CD14-positive monocyte (primary cell): ENCODE measurements around the gene COL6A1. TPM values are rescaled to one million over a fixed set of nuclear protein-coding genes. Genes with fewer than 3 reads are reported as not detected.

Experiments used
- DNase-seq, 3 donors: peaks; one replicate each; pipeline ENCODE4 v3.0.0-alpha.2; 2011 to 2022
- H2AFZ ChIP-seq: 2 replicates; pipeline ENCODE4 v1.6.0; 2012; ENCODE audit warnings: mild to moderate bottlenecking, low read depth, low read length, inconsistent platforms; ENCODE audit not compliant: insufficient read depth, poor library complexity, severe bottlenecking
- H3K27ac ChIP-seq, 2 donors: 1 replicate in 1 of 2; 2 replicates in 1 of 2; pipeline ENCODE4 v1.5.1; 2012 to 2013; ENCODE audit warnings: low read length in 2 of 2, control low read depth in 1 of 2, inconsistent platforms in 1 of 2, low read depth in 1 of 2, mild to moderate bottlenecking in 1 of 2
- H3K27me3 ChIP-seq, 2 donors: one replicate each; pipeline versions ENCODE4 v1.6.0 to v1.6.1; 2011 to 2013; ENCODE audit warnings: low read length in 2 of 2; ENCODE audit not compliant: control insufficient read depth in 2 of 2, insufficient read depth in 2 of 2
- H3K36me3 ChIP-seq, 2 donors: replicated peaks in 1 of 2; 1 replicate in 1 of 2; 2 replicates in 1 of 2; pipeline versions ENCODE4 v1.5.1 to v1.6.1; 2012 to 2013; ENCODE audit warnings: low read length in 2 of 2, control low read depth in 1 of 2, inconsistent platforms in 1 of 2, mild to moderate bottlenecking in 1 of 2; ENCODE audit not compliant: insufficient read depth in 2 of 2, control insufficient read depth in 1 of 2
- H3K4me1 ChIP-seq, 2 donors: 1 replicate in 1 of 2; 2 replicates in 1 of 2; pipeline versions ENCODE4 v1.5.1 to v1.6.1; 2012 to 2013; ENCODE audit warnings: low read length in 2 of 2, control low read depth in 1 of 2, inconsistent platforms in 1 of 2, mild to moderate bottlenecking in 1 of 2, moderate library complexity in 1 of 2; ENCODE audit not compliant: insufficient read depth in 2 of 2, control insufficient read depth in 1 of 2
- H3K4me2 ChIP-seq: replicated peaks from 2 replicates; pipeline ENCODE3; 2012; ENCODE audit warnings: low read length, moderate library complexity, mild to moderate bottlenecking; ENCODE audit not compliant: poor library complexity, severe bottlenecking; ENCODE audit errors: extremely low read depth
- H3K4me3 ChIP-seq, 3 experiments: fragments of 200-600 bp in 1 of 3; sonication (generic) in 1 of 3; replicated peaks in 1 of 3; 1 replicate in 2 of 3; 2 replicates in 1 of 3; pipeline ENCODE4 v1.5.1; 2011 to 2013; ENCODE audit warnings: low read length in 3 of 3, mild to moderate bottlenecking in 3 of 3, control low read depth in 2 of 3, low read depth in 2 of 3, inconsistent platforms in 1 of 3, moderate library complexity in 1 of 3
- H3K79me2 ChIP-seq: 2 replicates; pipeline ENCODE4 v1.6.0; 2012; ENCODE audit warnings: mild to moderate bottlenecking, control low read depth, inconsistent platforms, low read length, moderate library complexity; ENCODE audit not compliant: insufficient read depth
- H3K9ac ChIP-seq: 2 replicates; pipeline ENCODE4 v1.6.0; 2017; ENCODE audit warnings: low read length, mild to moderate bottlenecking; ENCODE audit not compliant: insufficient read depth, poor library complexity, severe bottlenecking
- H3K9me3 ChIP-seq, 2 donors: replicated peaks in 1 of 2; 1 replicate in 1 of 2; 2 replicates in 1 of 2; pipeline versions ENCODE4 v1.5.1 to v1.6.1; 2012 to 2013; ENCODE audit warnings: low read length in 2 of 2, control low read depth in 1 of 2; ENCODE audit not compliant: control insufficient read depth in 1 of 2, insufficient read depth in 1 of 2
- H4K20me1 ChIP-seq: 2 replicates; pipeline ENCODE4 v1.6.0; 2012; ENCODE audit warnings: mild to moderate bottlenecking, low read length, control low read depth, moderate library complexity; ENCODE audit not compliant: insufficient read depth
- H3K27ac Mint-ChIP-seq, 7 donors: one replicate each; pipeline ENCODE4 v1.8.0; 2020; ENCODE audit warnings: mild to moderate bottlenecking in 7 of 7, mixed read lengths in 7 of 7, moderate library complexity in 6 of 7, inconsistent platforms in 2 of 7
- H3K27me3 Mint-ChIP-seq, 3 donors: one replicate each; pipeline ENCODE4 v1.8.0; 2021 to 2022; ENCODE audit warnings: low read depth in 3 of 3, mild to moderate bottlenecking in 3 of 3, mixed read lengths in 3 of 3, moderate library complexity in 3 of 3, inconsistent platforms in 1 of 3
- H3K36me3 Mint-ChIP-seq, 2 donors: one replicate each; pipeline ENCODE4 v1.8.0; 2020; ENCODE audit warnings: mixed read lengths in 2 of 2, inconsistent platforms in 1 of 2, mild to moderate bottlenecking in 1 of 2
- H3K4me1 Mint-ChIP-seq: one replicate; pipeline ENCODE4 v1.8.0; 2020; ENCODE audit warnings: mild to moderate bottlenecking, mixed read lengths
- H3K4me3 Mint-ChIP-seq, 2 donors: one replicate each; pipeline ENCODE4 v1.8.0; 2020; ENCODE audit warnings: mild to moderate bottlenecking in 2 of 2, mixed read lengths in 2 of 2, moderate library complexity in 1 of 2
- H3K9me3 Mint-ChIP-seq, 7 donors: one replicate each; pipeline ENCODE4 v1.8.0; 2020 to 2022; ENCODE audit warnings: mixed read lengths in 7 of 7, mild to moderate bottlenecking in 6 of 7, moderate library complexity in 6 of 7, inconsistent platforms in 2 of 7
- WGBS: methylation state at CpG from one replicate; pipeline ENCODE4 v1.1.5; 2013; ENCODE audit warnings: missing lambda C conversion rate; ENCODE audit not compliant: insufficient coverage; 5-methylcytosine and 5-hydroxymethylcytosine counted together
- intact Hi-C, 2 donors: fragments of 100-400 bp; cut with micrococcal nuclease; formaldehyde crosslinking; loops; one replicate each; pipeline versions ENCODE4 v1.15.0 to v1.15.1; 2023
- polyA plus RNA-seq, 3 donors: library from polyadenylated mRNA; depleted of rRNA in 1 of 3; unstranded in 2 of 3; stranded (reverse) in 1 of 3; fragments of 300-500 nt in 2 of 3; fragments of >200 nt in 1 of 3; fragmentation: Illumina TruSeq in 2 of 3; gene quantifications; 1 replicate in 2 of 3; 2 replicates in 1 of 3; pipeline ENCODE4 v1.2.3, GENCODE V29; 2012 to 2021
- TF ChIP-seq, protein P1 (sequence below): fragments of 200-600 bp; IDR thresholded peaks from one replicate; pipeline ENCODE4 v1.8.0; 2022; ENCODE audit warnings: antibody characterized with exemption, mild to moderate bottlenecking

Gene COL6A1
- polyA plus RNA-seq, 3 donors, result 0.08 to 0.11 (median 0.10) TPM

DNA sequence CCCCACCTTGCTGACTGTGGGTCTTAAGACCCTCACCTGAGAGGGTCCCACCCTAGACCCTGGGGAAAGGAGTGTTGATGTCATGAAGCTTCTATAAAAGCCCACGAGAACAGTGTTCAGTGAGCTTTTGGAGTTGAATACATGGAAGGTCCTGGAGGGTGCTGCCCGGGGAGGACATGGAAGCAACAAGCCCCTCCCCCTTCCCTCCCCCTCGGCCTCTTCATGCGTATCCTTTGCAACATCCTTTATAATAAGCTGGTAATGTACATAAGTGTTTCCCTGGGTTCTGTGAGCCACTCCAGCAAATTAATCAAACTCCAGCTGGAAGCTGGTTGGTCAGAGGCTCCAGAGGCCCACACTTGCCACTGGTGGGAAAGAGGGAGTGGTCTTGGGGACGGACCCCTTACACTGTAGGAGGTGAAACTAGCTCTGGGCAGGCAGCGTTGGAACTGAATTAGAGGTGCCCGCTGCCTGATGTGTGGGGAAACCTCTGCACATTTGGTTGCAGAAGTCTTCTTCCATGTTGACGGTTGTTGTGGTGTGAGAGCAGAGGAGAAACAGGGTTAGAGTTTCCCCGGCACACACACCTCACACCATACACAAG is 14.7 kb upstream of the COL6A1 start:
- H3K4me1 Mint-ChIP-seq, result no peaks in the 10 kb centered on the region
- H3K9me3 Mint-ChIP-seq, result peaks cover 0 to 19% (median 8%) of the 10 kb centered on the region in 7 donors
- Histone ChIP-seq H3K4me1 (no peaks in the 10 kb centered on the region), H3K27ac (no peak overlapping the region), H3K9me3 (peaks cover 3 to 5% of the 10 kb centered on the region in 2 donors), H3K79me2 (no peaks in the 10 kb centered on the region), H3K9ac (no peak overlapping the region), H3K27me3 (peaks cover 0 to 18% of the 10 kb centered on the region in 2 donors), H4K20me1 (no peaks in the 10 kb centered on the region), H3K4me3 (no peak overlapping the region), H2AFZ (no peak overlapping the region), H3K36me3 (no peaks in the 10 kb centered on the region), H3K4me2 (no peak overlapping the region)
- H3K36me3 Mint-ChIP-seq, result no peaks in the 10 kb centered on the region
- TF ChIP-seq, protein P1, sequence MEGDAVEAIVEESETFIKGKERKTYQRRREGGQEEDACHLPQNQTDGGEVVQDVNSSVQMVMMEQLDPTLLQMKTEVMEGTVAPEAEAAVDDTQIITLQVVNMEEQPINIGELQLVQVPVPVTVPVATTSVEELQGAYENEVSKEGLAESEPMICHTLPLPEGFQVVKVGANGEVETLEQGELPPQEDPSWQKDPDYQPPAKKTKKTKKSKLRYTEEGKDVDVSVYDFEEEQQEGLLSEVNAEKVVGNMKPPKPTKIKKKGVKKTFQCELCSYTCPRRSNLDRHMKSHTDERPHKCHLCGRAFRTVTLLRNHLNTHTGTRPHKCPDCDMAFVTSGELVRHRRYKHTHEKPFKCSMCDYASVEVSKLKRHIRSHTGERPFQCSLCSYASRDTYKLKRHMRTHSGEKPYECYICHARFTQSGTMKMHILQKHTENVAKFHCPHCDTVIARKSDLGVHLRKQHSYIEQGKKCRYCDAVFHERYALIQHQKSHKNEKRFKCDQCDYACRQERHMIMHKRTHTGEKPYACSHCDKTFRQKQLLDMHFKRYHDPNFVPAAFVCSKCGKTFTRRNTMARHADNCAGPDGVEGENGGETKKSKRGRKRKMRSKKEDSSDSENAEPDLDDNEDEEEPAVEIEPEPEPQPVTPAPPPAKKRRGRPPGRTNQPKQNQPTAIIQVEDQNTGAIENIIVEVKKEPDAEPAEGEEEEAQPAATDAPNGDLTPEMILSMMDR, result no peak
- intact Hi-C loops, result no loop called here
- WGBS, result 80% methylated on average over 1 of the region's 9 CpGs
- H3K27ac Mint-ChIP-seq, result no peak overlapping the region
- H3K27me3 Mint-ChIP-seq, result peaks cover 9 to 27% (median 15%) of the 10 kb centered on the region in 3 donors
- DNase-seq, result no peak
- H3K4me3 Mint-ChIP-seq, result no peak overlapping the region

DNA sequence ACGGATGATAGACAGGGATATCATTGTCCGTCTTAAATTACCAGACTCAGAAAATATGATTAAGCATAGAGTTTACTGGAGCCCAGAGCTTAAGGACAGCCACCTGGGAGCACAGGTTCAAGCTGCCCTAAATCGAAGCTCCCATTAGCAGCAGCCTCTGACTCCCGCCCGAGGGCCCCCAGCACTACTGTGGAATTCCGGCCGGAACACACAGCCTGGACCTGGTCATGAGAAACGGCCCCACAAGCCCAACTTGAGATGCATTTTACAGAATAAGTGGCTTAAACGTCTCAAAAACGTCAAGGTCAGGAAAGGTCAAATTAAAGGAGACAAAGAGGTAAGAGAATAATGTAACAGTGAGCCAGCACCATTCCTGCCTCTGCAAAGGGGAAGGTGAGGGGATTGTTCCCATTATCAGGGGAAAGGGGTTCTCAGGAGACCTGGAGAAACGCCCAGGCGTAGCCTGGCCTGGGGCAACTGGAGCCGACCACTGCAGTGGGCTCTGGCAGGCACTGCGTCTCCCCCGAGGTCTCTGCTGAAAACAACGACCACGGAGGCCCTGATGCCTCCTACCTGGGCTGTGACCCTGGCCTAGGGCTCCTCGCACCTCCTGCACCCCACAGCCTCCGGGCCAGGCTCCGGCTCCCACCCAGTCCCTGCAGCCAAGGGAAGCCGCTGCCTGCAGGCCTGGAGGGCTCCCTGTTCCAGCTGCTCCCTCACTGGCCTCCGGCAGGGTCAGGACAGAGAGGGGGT is 11.5 kb upstream of the COL6A1 start:
- TF ChIP-seq, protein P1, result no peak
- peaks cover 22 to 27% of the 10 kb centered on the region in 2 donors for H3K4me1 ChIP-seq
- H3K27me3 Mint-ChIP-seq, result peaks cover 31 to 58% (median 42%) of the 10 kb centered on the region in 3 donors
- no peak overlapping the region for H3K9ac ChIP-seq
- no peak overlapping the region for H3K27ac Mint-ChIP-seq
- no peak overlapping the region for H3K4me2 ChIP-seq
- peaks cover 29 to 50% of the 10 kb centered on the region in 2 donors for H3K27me3 ChIP-seq
- H3K27ac ChIP-seq, result no peak overlapping the region
- H2AFZ ChIP-seq, result no peak overlapping the region
- H3K9me3 ChIP-seq, result peaks cover 1 to 13% of the 10 kb centered on the region in 2 donors
- no peak overlapping the region for H3K4me3 ChIP-seq
- no peaks in the 10 kb centered on the region for H4K20me1 ChIP-seq
- no peaks in the 10 kb centered on the region for H3K36me3 ChIP-seq
- H3K36me3 Mint-ChIP-seq, result no peaks in the 10 kb centered on the region
- no peak overlapping the region for H3K4me3 Mint-ChIP-seq
- H3K9me3 Mint-ChIP-seq, result peaks cover 0 to 11% (median 0%) of the 10 kb centered on the region in 7 donors
- intact Hi-C loops, result no loop called here
- H3K4me1 Mint-ChIP-seq, result peaks cover 15% of the 10 kb centered on the region
- no peaks in the 10 kb centered on the region for H3K79me2 ChIP-seq
- DNase-seq, result no peak
- WGBS, result 74% methylated on average over 20 of the region's 22 CpGs
